HFF-Myc (cell line): Measurements from ENCODE around the gene TRIM42.

Source experiments
- DNase-seq: peaks from one replicate; pipeline ENCODE4 v3.0.0-alpha.2; 2011; ENCODE audit warnings: low read depth; ENCODE audit errors: extremely low read depth
- H3K4me3 ChIP-seq: replicated peaks from 2 replicates; pipeline ENCODE4 v1.5.1; 2011; ENCODE audit warnings: low read depth, mild to moderate bottlenecking, control low read depth, low read length
- CTCF ChIP-seq: IDR thresholded peaks from 2 replicates; pipeline ENCODE4 v1.5.1; 2012; ENCODE audit warnings: mild to moderate bottlenecking, low read depth, low read length, control low read depth; ENCODE audit errors: missing control alignments

The TRIM42 gene

GRCh38 chr3:140715035-140715434, 37.2 kb downstream of the TRIM42 start:
- no peak overlapping the region for H3K4me3 ChIP-seq
- DNase-seq = no peak
- TF ChIP-seq CTCF = no peak

DNA sequence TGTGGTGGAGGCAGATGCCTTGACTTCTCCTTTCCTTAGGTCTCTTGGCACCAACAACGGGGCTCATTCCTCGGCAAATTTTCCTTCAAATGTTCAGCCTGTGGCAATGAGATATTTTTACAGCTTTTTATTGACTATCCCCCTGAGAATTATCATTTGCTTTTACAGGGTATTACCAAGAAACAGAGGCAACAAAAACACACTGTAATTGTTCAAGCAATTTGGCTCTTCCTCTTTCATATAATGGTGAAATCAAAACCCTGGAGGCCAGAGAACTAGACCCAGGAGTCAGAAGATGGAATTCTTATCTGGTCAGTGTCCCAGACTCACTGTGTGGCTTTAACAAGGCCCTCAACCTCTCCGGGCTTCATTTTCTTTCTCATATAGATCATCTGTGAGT, 40.1 kb downstream of the TRIM42 start:
- no peak for DNase-seq
- no peak overlapping the region for H3K4me3 ChIP-seq
- no peak for TF ChIP-seq CTCF

GRCh38 chr3:140719841-140720614, 42.2 kb downstream of the TRIM42 start:
- TF ChIP-seq CTCF = no peak
- DNase-seq = no peak
- no peak overlapping the region for H3K4me3 ChIP-seq

GRCh38 chr3:140723576-140723975, 45.7 kb downstream of the TRIM42 start:
- no peak for DNase-seq
- no peak for TF ChIP-seq CTCF
- H3K4me3 ChIP-seq = no peak overlapping the region

GRCh38 chr3:140724856-140725812, 47.3 kb downstream of the TRIM42 start:
- DNase-seq = no peak
- no peak for TF ChIP-seq CTCF
- H3K4me3 ChIP-seq = no peak overlapping the region

GRCh38 chr3:140726066-140726465, 48.2 kb downstream of the TRIM42 start:
- H3K4me3 ChIP-seq = no peak overlapping the region
- TF ChIP-seq CTCF = no peak
- no peak for DNase-seq
